DOHH2 (cell line): Measurements from ENCODE around the gene ZMAT5.

Experiments
- EZH2phosphoT487 ChIP-seq: fragments of 200-600 bp; sonication (generic); IDR thresholded peaks from 2 replicates; pipeline ENCODE4 v1.6.1; 2017; ENCODE audit warnings: borderline replicate concordance, mild to moderate bottlenecking, antibody characterized with exemption, low read length, moderate library complexity, mixed read lengths
- TF ChIP-seq, protein P1 (sequence below): fragments of 200-600 bp; sonication (generic); IDR thresholded peaks from one replicate; pipeline ENCODE4 v1.5.1; 2014; ENCODE audit warnings: antibody characterized with exemption, mild to moderate bottlenecking, low read depth, low read length; ENCODE audit not compliant: poor library complexity, severe bottlenecking

DNA sequence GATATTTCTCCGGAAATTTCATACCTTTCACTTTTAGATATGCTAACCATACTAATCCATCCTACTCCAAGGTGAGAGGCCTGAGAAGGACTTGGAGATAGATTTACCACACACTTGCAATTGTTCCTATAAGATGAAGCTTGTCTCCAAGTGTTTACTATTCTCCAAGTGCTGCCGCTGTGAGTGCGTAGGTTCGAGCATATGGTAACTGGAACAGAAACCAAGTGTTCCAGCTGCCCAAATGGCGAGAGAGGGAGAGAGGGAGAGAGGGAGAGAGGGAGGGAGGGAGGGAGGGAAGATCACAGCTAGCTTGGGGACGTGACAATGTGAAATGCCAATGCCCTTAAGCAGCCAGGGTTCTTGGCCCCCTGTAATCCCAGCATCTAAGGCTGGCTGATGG, 49.7 kb upstream of the ZMAT5 start:
- TF ChIP-seq, protein P1, sequence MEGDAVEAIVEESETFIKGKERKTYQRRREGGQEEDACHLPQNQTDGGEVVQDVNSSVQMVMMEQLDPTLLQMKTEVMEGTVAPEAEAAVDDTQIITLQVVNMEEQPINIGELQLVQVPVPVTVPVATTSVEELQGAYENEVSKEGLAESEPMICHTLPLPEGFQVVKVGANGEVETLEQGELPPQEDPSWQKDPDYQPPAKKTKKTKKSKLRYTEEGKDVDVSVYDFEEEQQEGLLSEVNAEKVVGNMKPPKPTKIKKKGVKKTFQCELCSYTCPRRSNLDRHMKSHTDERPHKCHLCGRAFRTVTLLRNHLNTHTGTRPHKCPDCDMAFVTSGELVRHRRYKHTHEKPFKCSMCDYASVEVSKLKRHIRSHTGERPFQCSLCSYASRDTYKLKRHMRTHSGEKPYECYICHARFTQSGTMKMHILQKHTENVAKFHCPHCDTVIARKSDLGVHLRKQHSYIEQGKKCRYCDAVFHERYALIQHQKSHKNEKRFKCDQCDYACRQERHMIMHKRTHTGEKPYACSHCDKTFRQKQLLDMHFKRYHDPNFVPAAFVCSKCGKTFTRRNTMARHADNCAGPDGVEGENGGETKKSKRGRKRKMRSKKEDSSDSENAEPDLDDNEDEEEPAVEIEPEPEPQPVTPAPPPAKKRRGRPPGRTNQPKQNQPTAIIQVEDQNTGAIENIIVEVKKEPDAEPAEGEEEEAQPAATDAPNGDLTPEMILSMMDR, result no peak
- TF ChIP-seq EZH2phosphoT487, result no peak
